ENCODE measurements around the gene ZBTB7B. TPM values are rescaled to one million over a fixed set of nuclear protein-coding genes. Genes with fewer than 3 reads are reported as not detected.

The ZBTB7B gene
- total RNA-seq, 5 donors from 2014 or later (not counting 1 experiment from before 2014, with no cell fraction given), result 39.6 to 68.4 (median 51.7) TPM

Other genes starting within 250 kb of the ZBTB7B start
- under 1 TPM; 0.03 to 0.23 (median 0.18) TPM for gene KCNN3, start 132.5 kb upstream of the ZBTB7B start, total RNA-seq
- gene PMVK, start 66.1 kb upstream of the ZBTB7B start, total RNA-seq, result 10 to 100 TPM; 12.6 to 24.9 (median 22.4) TPM
- 100 to 1,000 TPM; 299 to 450 (median 328) TPM for gene PBXIP1, start 46.7 kb upstream of the ZBTB7B start, total RNA-seq
- gene PYGO2, start 41.0 kb upstream of the ZBTB7B start, total RNA-seq, result 10 to 100 TPM; 36.0 to 70.8 (median 68.5) TPM
- 10 to 100 TPM; 61.3 to 88.2 (median 76.8) TPM for gene SHC1, start 32.1 kb upstream of the ZBTB7B start, total RNA-seq
- 10 to 100 TPM in 4 of 5 donors, 1 to 10 TPM in 1; 7.9 to 11.8 (median 10.3) TPM for gene CKS1B, start 28.1 kb upstream of the ZBTB7B start, total RNA-seq
- 10 to 100 TPM; 32.8 to 64.3 (median 53.4) TPM for gene FLAD1, start 19.5 kb upstream of the ZBTB7B start, total RNA-seq
- gene LENEP, start 9.2 kb upstream of the ZBTB7B start, total RNA-seq, result 1 to 10 TPM in 3 of 5 donors, not detected in 2; 1.3 to 3.0 (median 1.6) TPM
- 1 to 10 TPM; 1.1 to 2.6 (median 1.6) TPM for gene DCST2, start 31.0 kb downstream of the ZBTB7B start, total RNA-seq
- gene DCST1, start 31.0 kb downstream of the ZBTB7B start, total RNA-seq, result under 1 TPM in 3 of 5 donors, not detected in 2; 0.30 to 0.58 (median 0.54) TPM
- 10 to 100 TPM; 17.3 to 53.0 (median 37.2) TPM for gene ADAM15, start 48.5 kb downstream of the ZBTB7B start, total RNA-seq
- gene EFNA4, start 60.9 kb downstream of the ZBTB7B start, total RNA-seq, result 1 to 10 TPM; 3.1 to 7.8 (median 6.6) TPM
- gene EFNA3, start 76.0 kb downstream of the ZBTB7B start, total RNA-seq, result 1 to 10 TPM in 3 of 5 donors, under 1 TPM in 1, not detected in 1; 0.68 to 2.6 (median 2.3) TPM
- 1 to 10 TPM; 1.6 to 8.4 (median 5.1) TPM for gene EFNA1, start 125.1 kb downstream of the ZBTB7B start, total RNA-seq
- 10 to 100 TPM; 20.7 to 34.9 (median 30.8) TPM for gene SLC50A1, start 133.1 kb downstream of the ZBTB7B start, total RNA-seq
- 10 to 100 TPM; 26.9 to 70.7 (median 64.5) TPM for gene DPM3, start 137.7 kb downstream of the ZBTB7B start, total RNA-seq
- gene KRTCAP2, start 170.5 kb downstream of the ZBTB7B start, total RNA-seq, result 100 to 1,000 TPM in 4 of 5 donors, 10 to 100 TPM in 1; 93.6 to 150 (median 138) TPM
- 10 to 100 TPM in 2 of 5 donors, 1 to 10 TPM in 3; 5.1 to 12.2 (median 9.8) TPM for gene TRIM46, start 171.0 kb downstream of the ZBTB7B start, total RNA-seq
- gene THBS3, start 205.1 kb downstream of the ZBTB7B start, total RNA-seq, result 10 to 100 TPM; 24.1 to 43.9 (median 34.0) TPM
- gene MTX1, start 205.9 kb downstream of the ZBTB7B start, total RNA-seq, result 10 to 100 TPM; 20.4 to 28.4 (median 25.1) TPM

Measured in T-cell (primary cell).